Neuronal stem cell (in vitro differentiated cells): ENCODE measurements around the gene LARP1B.
"Not testable (repeated sequence)": the region's sequence is repeated elsewhere in the genome, so short reads cannot be mapped to it uniquely, and the experiment has no call there.

Experiments
- DNase-seq: peaks from one replicate; pipeline ENCODE4 v3.0.0-alpha.2; 2013; ENCODE audit warnings: low spot score
- H2AFZ ChIP-seq: one replicate; pipeline ENCODE4 v1.6.1; 2013; ENCODE audit warnings: mild to moderate bottlenecking, low read length, inconsistent platforms
- H2AK5ac ChIP-seq: 2 replicates; pipeline ENCODE4 v1.6.1; 2013; ENCODE audit warnings: low read depth, mild to moderate bottlenecking, inconsistent platforms, low read length, moderate library complexity, mixed read lengths
- H2BK120ac ChIP-seq: 2 replicates; pipeline ENCODE4 v1.6.1; 2013; ENCODE audit warnings: low read depth, mild to moderate bottlenecking, inconsistent platforms, low read length, moderate library complexity, mixed read lengths
- H2BK12ac ChIP-seq: one replicate; pipeline ENCODE4 v1.6.1; 2013; ENCODE audit warnings: low read length, inconsistent platforms
- H2BK15ac ChIP-seq: 2 replicates; pipeline ENCODE4 v1.6.1; 2013; ENCODE audit warnings: mild to moderate bottlenecking, low read length, inconsistent platforms, mixed read lengths
- H2BK5ac ChIP-seq: one replicate; pipeline ENCODE4 v1.6.1; 2013; ENCODE audit warnings: inconsistent platforms, mild to moderate bottlenecking, low read length, moderate library complexity
- H3K14ac ChIP-seq: one replicate; pipeline ENCODE4 v1.6.1; 2013; ENCODE audit warnings: low read length, inconsistent platforms
- H3K18ac ChIP-seq: 2 replicates; pipeline ENCODE4 v1.6.1; 2013; ENCODE audit warnings: low read length, inconsistent platforms
- H3K23ac ChIP-seq: 2 replicates; pipeline ENCODE4 v1.6.1; 2013; ENCODE audit warnings: low read depth, mild to moderate bottlenecking, mixed read lengths, low read length, inconsistent platforms; ENCODE audit not compliant: poor library complexity
- H3K27ac ChIP-seq: replicated peaks from 3 replicates; pipeline ENCODE4 v1.5.1; 2013; ENCODE audit warnings: low read length, inconsistent platforms
- H3K27me3 ChIP-seq, 3 experiments: 2 replicates each; pipeline ENCODE4 v1.6.1; 2013; ENCODE audit warnings: low read length in 3 of 3, mild to moderate bottlenecking in 2 of 3, inconsistent platforms in 1 of 3, low read depth in 1 of 3, mixed read lengths in 1 of 3, moderate library complexity in 1 of 3; ENCODE audit not compliant: control insufficient read depth in 3 of 3, insufficient read depth in 3 of 3
- H3K36me3 ChIP-seq, 2 donors: replicated peaks in 1 of 2; 2 replicates each; pipeline ENCODE4 v1.6.1; 2013; ENCODE audit warnings: low read length in 2 of 2; ENCODE audit not compliant: control insufficient read depth in 2 of 2, insufficient read depth in 2 of 2
- H3K4ac ChIP-seq: 2 replicates; pipeline ENCODE4 v1.6.1; 2013; ENCODE audit warnings: inconsistent platforms, mild to moderate bottlenecking, low read length, moderate library complexity
- H3K4me1 ChIP-seq, 2 donors: 1 replicate in 1 of 2; 2 replicates in 1 of 2; pipeline ENCODE4 v1.6.1; 2013; ENCODE audit warnings: low read length in 2 of 2, low read depth in 1 of 2; ENCODE audit not compliant: control insufficient read depth in 2 of 2, insufficient read depth in 1 of 2
- H3K4me2 ChIP-seq: one replicate; pipeline ENCODE4 v1.6.1; 2013; ENCODE audit warnings: mild to moderate bottlenecking, low read length, inconsistent platforms; ENCODE audit not compliant: insufficient read depth, poor library complexity, severe bottlenecking
- H3K4me3 ChIP-seq, 2 donors: 2 replicates each; pipeline ENCODE4 v1.5.1; 2013; ENCODE audit warnings: low read length in 2 of 2, mild to moderate bottlenecking in 2 of 2, inconsistent platforms in 1 of 2, moderate library complexity in 1 of 2
- H3K79me1 ChIP-seq: one replicate; pipeline ENCODE4 v1.6.1; 2013; ENCODE audit warnings: low read depth, mild to moderate bottlenecking, inconsistent platforms, low read length, moderate library complexity
- H3K9ac ChIP-seq: one replicate; pipeline ENCODE4 v1.6.1; 2013; ENCODE audit warnings: mild to moderate bottlenecking, low read depth, low read length, inconsistent platforms; ENCODE audit not compliant: poor library complexity
- H3K9me3 ChIP-seq, 2 donors: replicated peaks in 1 of 2; 2 replicates each; pipeline versions ENCODE3 to v1.6.1; 2013; ENCODE audit warnings: low read length in 2 of 2, mild to moderate bottlenecking in 2 of 2, inconsistent platforms in 1 of 2, low read depth in 1 of 2, mixed read lengths in 1 of 2, moderate library complexity in 1 of 2; ENCODE audit not compliant: control insufficient read depth in 2 of 2, insufficient read depth in 1 of 2
- H4K8ac ChIP-seq: one replicate; pipeline ENCODE4 v1.6.1; 2013; ENCODE audit warnings: low read depth, mild to moderate bottlenecking, inconsistent platforms, low read length, moderate library complexity
- H4K91ac ChIP-seq: one replicate; pipeline ENCODE4 v1.6.1; 2013; ENCODE audit warnings: low read length, low read depth, mild to moderate bottlenecking, inconsistent platforms; ENCODE audit not compliant: poor library complexity
- WGBS, 2 donors: extraction: QIAGEN DNeasy Blood & Tissue Kit; methylation state at CpG; one replicate each; pipeline ENCODE4 v1.1.7; 2013; ENCODE audit warnings: missing lambda C conversion rate in 2 of 2, mixed read lengths in 1 of 2; ENCODE audit not compliant: insufficient read length in 2 of 2, insufficient replicate concordance in 1 of 2; ENCODE audit errors: extremely low coverage in 2 of 2; 5-methylcytosine and 5-hydroxymethylcytosine counted together

Gene LARP1B

GRCh38 chr4:128256539-128256938, 195.4 kb downstream of the LARP1B start:
- Histone ChIP-seq H2BK5ac (no peak overlapping the region), H3K14ac (no peak overlapping the region), H3K23ac (no peak overlapping the region), H2AK5ac (no peak overlapping the region), H3K27ac (no peak overlapping the region), H3K4ac (no peak overlapping the region), H2BK15ac (no peak overlapping the region), H3K79me1 (no peaks in the 10 kb centered on the region), H4K91ac (no peak overlapping the region), H3K9ac (no peak overlapping the region), H3K9me3 (no peaks in the 10 kb centered on the region), H3K27me3 (no peaks in the 10 kb centered on the region), H3K36me3 (no peaks in the 10 kb centered on the region), H3K4me1 (no peaks in the 10 kb centered on the region), H2BK12ac (no peak overlapping the region), H3K4me2 (no peak overlapping the region), H3K18ac (no peak overlapping the region), H3K4me3 (no peak overlapping the region), H2AFZ (no peak overlapping the region), H4K8ac (no peak overlapping the region), H2BK120ac (no peak overlapping the region)
- WGBS, 2 donors: no CpG with 5 or more reads among the region's 1 CpG
- no peak for DNase-seq

GRCh38 chr4:128258166-128258565, 197.1 kb downstream of the LARP1B start:
- H3K79me1 ChIP-seq, H3K4me2 ChIP-seq, H4K8ac ChIP-seq, H3K27ac ChIP-seq, H3K14ac ChIP-seq, DNase-seq, H3K23ac ChIP-seq, H2BK120ac ChIP-seq, H3K9me3 ChIP-seq, H3K36me3 ChIP-seq, H2AFZ ChIP-seq, H3K4ac ChIP-seq, H4K91ac ChIP-seq, H3K4me1 ChIP-seq, H3K9ac ChIP-seq, H2AK5ac ChIP-seq, H2BK12ac ChIP-seq, H3K4me3 ChIP-seq, H3K18ac ChIP-seq, H2BK5ac ChIP-seq, H2BK15ac ChIP-seq, H3K27me3 ChIP-seq: not testable (repeated sequence)
- no CpG with 5 or more reads among the region's 4 CpGs for WGBS, 2 donors

GRCh38 chr4:128259889-128260288, 198.8 kb downstream of the LARP1B start:
- H3K79me1 ChIP-seq, H3K23ac ChIP-seq, H3K14ac ChIP-seq, H2BK5ac ChIP-seq, H3K27me3 ChIP-seq, H4K8ac ChIP-seq, H4K91ac ChIP-seq, DNase-seq, H3K4me3 ChIP-seq, H3K36me3 ChIP-seq, H3K27ac ChIP-seq, H3K4ac ChIP-seq, H3K4me2 ChIP-seq, H3K9ac ChIP-seq, H2AK5ac ChIP-seq, H2AFZ ChIP-seq, H2BK12ac ChIP-seq, H2BK15ac ChIP-seq, H2BK120ac ChIP-seq, H3K18ac ChIP-seq, H3K4me1 ChIP-seq, H3K9me3 ChIP-seq: not testable (repeated sequence)
- no CpG with 5 or more reads among the region's 5 CpGs for WGBS, 2 donors
